HepG2 (cell line): ENCODE data around the gene BEST2. TPM values are rescaled to one million over a fixed set of nuclear protein-coding genes. Genes with fewer than 3 reads are reported as not detected.
A peak's percentile ranks its signal among the peaks of the same experiment; 100 is the strongest.

Experiments
- GTF3A ChIP-seq: sonication (generic); formaldehyde crosslinking; conservative IDR thresholded peaks from 2 replicates; pipeline ENCODE4 v1.4.0; 2020; ENCODE audit warnings: mild to moderate bottlenecking, missing genetic modification reagents
- PITX1 ChIP-seq: sonication (generic); formaldehyde crosslinking; IDR thresholded peaks from 2 replicates; pipeline ENCODE4 v1.5.1; 2020; ENCODE audit warnings: mild to moderate bottlenecking, missing genetic modification reagents
- SIN3A ChIP-seq: IDR thresholded peaks from 2 replicates; pipeline ENCODE4 v1.6.1; 2011; ENCODE audit warnings: low read depth, mild to moderate bottlenecking, control low read depth, low read length, borderline replicate concordance
- TAF15 ChIP-seq: fragments of 200-400 bp; formaldehyde crosslinking; IDR thresholded peaks from one replicate; pipeline ENCODE4 v1.6.1; 2018; ENCODE audit warnings: mild to moderate bottlenecking, low read depth, low read length; ENCODE audit not compliant: poor library complexity, severe bottlenecking
- TARDBP ChIP-seq: sonication (generic); formaldehyde crosslinking; IDR thresholded peaks from 2 replicates; pipeline ENCODE4 v1.8.0; 2022; ENCODE audit warnings: mild to moderate bottlenecking, missing genetic modification reagents
- ZNF382 ChIP-seq: sonication (generic); formaldehyde crosslinking; IDR thresholded peaks from 2 replicates; pipeline ENCODE4 v1.5.0; 2020; ENCODE audit warnings: missing genetic modification reagents, mild to moderate bottlenecking, borderline replicate concordance
- ZNF674 ChIP-seq: sonication (generic); formaldehyde crosslinking; IDR thresholded peaks from 2 replicates; pipeline ENCODE4 v1.5.0; 2020; ENCODE audit warnings: low read depth, mild to moderate bottlenecking, missing genetic modification reagents
- ZNF850 ChIP-seq: sonication (generic); formaldehyde crosslinking; conservative IDR thresholded peaks from 2 replicates; pipeline ENCODE4 v1.9.0; 2021; ENCODE audit warnings: mild to moderate bottlenecking, missing genetic modification reagents
- ZSCAN31 ChIP-seq: sonication (generic); formaldehyde crosslinking; IDR thresholded peaks from 2 replicates; pipeline ENCODE4 v1.5.0; 2020; ENCODE audit warnings: low read depth, mild to moderate bottlenecking, missing genetic modification reagents
- polyA plus RNA-seq, 8 experiments: library from polyadenylated mRNA; depleted of rRNA in 3 of 8; stranded (reverse) in 7 of 8; unstranded in 1 of 8; fragments of >200 nt; fragmentation: Illumina TruSeq in 4 of 8; extraction: Trizol in 4 of 8; gene quantifications; 2 replicates each; pipeline versions ENCODE4 v1.2.1 to v1.2.3, GENCODE V29; 2011 to 2016; ENCODE audit warnings: low read depth in 4 of 8, missing spikeins in 1 of 8, mixed read lengths in 1 of 8; ENCODE audit not compliant: insufficient read depth in 1 of 8
- total RNA-seq, 5 experiments: library from RNA; depleted of rRNA; stranded (reverse); fragments of >200 nt; fragmentation: Illumina TruSeq; extraction: Trizol; gene quantifications; 2 replicates each; pipeline ENCODE4 v1.2.3, GENCODE V29; 2016; ENCODE audit warnings: low read depth in 1 of 5
- TF ChIP-seq, protein P1 (sequence below): sonication (generic); formaldehyde crosslinking; IDR thresholded peaks from 2 replicates; pipeline ENCODE4 v1.4.0; 2020; ENCODE audit warnings: mild to moderate bottlenecking, missing genetic modification reagents, borderline replicate concordance
- TF ChIP-seq, protein P2 (sequence below): sonication (generic); formaldehyde crosslinking; IDR thresholded peaks from 2 replicates; pipeline ENCODE4 v1.8.0; 2022; ENCODE audit warnings: missing genetic modification reagents, mild to moderate bottlenecking, moderate library complexity, borderline replicate concordance
- TF ChIP-seq, protein P3 (sequence below): sonication (generic); formaldehyde crosslinking; IDR thresholded peaks from one replicate; pipeline ENCODE4 v1.5.1; 2020; ENCODE audit warnings: mild to moderate bottlenecking, missing genetic modification reagents; ENCODE audit errors: not compliant biosample characterization
- TF ChIP-seq, protein P4 (sequence below): sonication (generic); formaldehyde crosslinking; IDR thresholded peaks from 2 replicates; pipeline ENCODE4 v1.4.0; 2020; ENCODE audit warnings: missing genetic modification reagents
- TF ChIP-seq, protein P5 (sequence below): sonication (generic); formaldehyde crosslinking; IDR thresholded peaks from 2 replicates; pipeline ENCODE4 v1.4.0; 2020; ENCODE audit warnings: missing genetic modification reagents, mild to moderate bottlenecking, borderline replicate concordance

BEST2 gene
- total and polyA plus RNA-seq, 2 of the 13 experiments (the other 11 are each of a cell fraction or from before 2014, with no cell fraction given), result not detected

DNA sequence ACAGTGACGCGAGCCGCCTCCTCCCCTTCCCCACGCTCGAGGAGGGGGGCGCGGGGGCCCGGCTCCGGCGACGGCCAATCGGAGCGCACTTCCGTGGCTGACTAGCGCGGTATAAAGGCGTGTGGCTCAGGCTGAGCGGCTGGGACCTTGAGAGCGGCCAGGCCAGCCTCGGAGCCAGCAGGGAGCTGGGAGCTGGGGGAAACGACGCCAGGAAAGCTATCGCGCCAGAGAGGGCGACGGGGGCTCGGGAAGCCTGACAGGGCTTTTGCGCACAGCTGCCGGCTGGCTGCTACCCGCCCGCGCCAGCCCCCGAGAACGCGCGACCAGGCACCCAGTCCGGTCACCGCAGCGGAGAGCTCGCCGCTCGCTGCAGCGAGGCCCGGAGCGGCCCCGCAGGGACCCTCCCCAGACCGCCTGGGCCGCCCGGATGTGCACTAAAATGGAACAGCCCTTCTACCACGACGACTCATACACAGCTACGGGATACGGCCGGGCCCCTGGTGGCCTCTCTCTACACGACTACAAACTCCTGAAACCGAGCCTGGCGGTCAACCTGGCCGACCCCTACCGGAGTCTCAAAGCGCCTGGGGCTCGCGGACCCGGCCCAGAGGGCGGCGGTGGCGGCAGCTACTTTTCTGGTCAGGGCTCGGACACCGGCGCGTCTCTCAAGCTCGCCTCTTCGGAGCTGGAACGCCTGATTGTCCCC is 39.9 kb downstream of the BEST2 start, which contains the start of gene JUNB (continued):
- TF ChIP-seq, protein P1, sequence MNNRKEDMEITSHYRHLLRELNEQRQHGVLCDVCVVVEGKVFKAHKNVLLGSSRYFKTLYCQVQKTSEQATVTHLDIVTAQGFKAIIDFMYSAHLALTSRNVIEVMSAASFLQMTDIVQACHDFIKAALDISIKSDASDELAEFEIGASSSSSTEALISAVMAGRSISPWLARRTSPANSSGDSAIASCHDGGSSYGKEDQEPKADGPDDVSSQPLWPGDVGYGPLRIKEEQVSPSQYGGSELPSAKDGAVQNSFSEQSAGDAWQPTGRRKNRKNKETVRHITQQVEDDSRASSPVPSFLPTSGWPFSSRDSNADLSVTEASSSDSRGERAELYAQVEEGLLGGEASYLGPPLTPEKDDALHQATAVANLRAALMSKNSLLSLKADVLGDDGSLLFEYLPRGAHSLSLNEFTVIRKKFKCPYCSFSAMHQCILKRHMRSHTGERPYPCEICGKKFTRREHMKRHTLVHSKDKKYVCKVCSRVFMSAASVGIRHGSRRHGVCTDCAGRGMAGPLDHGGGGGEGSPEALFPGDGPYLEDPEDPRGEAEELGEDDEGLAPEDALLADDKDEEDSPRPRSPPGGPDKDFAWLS, result no peak
- TF ChIP-seq TARDBP (CRISPR knock-in tag) (peak; percentile 86), ZNF674 (CRISPR knock-in tag) (0 out of 2 replicates have a peak, but pooled peaks have one; percentile 56), ZSCAN31 (CRISPR knock-in tag) (peak; percentile 78; the same call in 1 of the 2 replicates), ZNF850 (CRISPR knock-in tag) (no peak), ZNF382 (CRISPR knock-in tag) (no peak), PITX1 (CRISPR knock-in tag) (peak; percentile 69), GTF3A (CRISPR knock-in tag) (no peak), TAF15 (peak; percentile 78), SIN3A (peak; percentile 78)
- TF ChIP-seq, protein P2, sequence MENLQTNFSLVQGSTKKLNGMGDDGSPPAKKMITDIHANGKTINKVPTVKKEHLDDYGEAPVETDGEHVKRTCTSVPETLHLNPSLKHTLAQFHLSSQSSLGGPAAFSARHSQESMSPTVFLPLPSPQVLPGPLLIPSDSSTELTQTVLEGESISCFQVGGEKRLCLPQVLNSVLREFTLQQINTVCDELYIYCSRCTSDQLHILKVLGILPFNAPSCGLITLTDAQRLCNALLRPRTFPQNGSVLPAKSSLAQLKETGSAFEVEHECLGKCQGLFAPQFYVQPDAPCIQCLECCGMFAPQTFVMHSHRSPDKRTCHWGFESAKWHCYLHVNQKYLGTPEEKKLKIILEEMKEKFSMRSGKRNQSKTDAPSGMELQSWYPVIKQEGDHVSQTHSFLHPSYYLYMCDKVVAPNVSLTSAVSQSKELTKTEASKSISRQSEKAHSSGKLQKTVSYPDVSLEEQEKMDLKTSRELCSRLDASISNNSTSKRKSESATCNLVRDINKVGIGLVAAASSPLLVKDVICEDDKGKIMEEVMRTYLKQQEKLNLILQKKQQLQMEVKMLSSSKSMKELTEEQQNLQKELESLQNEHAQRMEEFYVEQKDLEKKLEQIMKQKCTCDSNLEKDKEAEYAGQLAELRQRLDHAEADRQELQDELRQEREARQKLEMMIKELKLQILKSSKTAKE (CRISPR knock-in tag), result peak; percentile 84
- TF ChIP-seq, protein P3, sequence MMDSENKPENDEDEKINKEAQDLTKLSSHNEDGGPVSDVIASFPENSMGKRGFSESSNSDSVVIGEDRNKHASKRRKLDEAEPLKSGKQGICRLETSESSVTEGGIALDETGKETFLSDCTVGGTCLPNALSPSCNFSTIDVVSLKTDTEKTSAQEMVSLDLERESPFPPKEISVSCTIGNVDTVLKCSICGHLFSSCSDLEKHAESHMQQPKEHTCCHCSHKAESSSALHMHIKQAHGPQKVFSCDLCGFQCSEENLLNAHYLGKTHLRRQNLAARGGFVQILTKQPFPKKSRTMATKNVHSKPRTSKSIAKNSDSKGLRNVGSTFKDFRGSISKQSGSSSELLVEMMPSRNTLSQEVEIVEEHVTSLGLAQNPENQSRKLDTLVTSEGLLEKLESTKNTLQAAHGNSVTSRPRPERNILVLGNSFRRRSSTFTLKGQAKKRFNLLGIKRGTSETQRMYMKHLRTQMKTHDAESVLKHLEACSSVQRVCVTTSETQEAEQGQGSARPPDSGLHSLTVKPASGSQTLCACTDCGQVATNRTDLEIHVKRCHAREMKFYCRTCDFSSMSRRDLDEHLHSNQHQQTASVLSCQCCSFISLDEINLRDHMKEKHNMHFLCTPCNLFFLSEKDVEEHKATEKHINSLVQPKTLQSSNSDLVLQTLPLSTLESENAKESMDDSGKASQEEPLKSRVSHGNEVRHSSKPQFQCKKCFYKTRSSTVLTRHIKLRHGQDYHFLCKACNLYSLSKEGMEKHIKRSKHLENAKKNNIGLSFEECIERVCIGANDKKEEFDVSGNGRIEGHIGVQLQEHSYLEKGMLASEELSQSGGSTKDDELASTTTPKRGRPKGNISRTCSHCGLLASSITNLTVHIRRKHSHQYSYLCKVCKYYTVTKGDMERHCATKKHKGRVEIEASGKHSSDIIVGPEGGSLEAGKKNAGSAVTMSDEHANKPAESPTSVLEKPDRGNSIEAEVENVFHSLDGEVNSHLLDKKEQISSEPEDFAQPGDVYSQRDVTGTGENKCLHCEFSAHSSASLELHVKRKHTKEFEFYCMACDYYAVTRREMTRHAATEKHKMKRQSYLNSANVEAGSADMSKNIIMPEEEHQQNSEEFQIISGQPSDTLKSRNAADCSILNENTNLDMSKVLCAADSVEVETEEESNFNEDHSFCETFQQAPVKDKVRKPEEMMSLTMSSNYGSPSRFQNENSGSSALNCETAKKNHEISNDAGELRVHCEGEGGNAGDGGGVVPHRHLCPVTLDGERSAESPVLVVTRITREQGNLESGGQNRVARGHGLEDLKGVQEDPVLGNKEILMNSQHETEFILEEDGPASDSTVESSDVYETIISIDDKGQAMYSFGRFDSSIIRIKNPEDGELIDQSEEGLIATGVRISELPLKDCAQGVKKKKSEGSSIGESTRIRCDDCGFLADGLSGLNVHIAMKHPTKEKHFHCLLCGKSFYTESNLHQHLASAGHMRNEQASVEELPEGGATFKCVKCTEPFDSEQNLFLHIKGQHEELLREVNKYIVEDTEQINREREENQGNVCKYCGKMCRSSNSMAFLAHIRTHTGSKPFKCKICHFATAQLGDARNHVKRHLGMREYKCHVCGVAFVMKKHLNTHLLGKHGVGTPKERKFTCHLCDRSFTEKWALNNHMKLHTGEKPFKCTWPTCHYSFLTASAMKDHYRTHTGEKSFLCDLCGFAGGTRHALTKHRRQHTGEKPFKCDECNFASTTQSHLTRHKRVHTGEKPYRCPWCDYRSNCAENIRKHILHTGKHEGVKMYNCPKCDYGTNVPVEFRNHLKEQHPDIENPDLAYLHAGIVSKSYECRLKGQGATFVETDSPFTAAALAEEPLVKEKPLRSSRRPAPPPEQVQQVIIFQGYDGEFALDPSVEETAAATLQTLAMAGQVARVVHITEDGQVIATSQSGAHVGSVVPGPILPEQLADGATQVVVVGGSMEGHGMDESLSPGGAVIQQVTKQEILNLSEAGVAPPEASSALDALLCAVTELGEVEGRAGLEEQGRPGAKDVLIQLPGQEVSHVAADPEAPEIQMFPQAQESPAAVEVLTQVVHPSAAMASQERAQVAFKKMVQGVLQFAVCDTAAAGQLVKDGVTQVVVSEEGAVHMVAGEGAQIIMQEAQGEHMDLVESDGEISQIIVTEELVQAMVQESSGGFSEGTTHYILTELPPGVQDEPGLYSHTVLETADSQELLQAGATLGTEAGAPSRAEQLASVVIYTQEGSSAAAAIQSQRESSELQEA, result no peak
- TF ChIP-seq, protein P4, sequence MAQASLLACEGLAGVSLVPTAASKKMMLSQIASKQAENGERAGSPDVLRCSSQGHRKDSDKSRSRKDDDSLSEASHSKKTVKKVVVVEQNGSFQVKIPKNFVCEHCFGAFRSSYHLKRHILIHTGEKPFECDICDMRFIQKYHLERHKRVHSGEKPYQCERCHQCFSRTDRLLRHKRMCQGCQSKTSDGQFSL (CRISPR knock-in tag), result no peak
- TF ChIP-seq, protein P5, sequence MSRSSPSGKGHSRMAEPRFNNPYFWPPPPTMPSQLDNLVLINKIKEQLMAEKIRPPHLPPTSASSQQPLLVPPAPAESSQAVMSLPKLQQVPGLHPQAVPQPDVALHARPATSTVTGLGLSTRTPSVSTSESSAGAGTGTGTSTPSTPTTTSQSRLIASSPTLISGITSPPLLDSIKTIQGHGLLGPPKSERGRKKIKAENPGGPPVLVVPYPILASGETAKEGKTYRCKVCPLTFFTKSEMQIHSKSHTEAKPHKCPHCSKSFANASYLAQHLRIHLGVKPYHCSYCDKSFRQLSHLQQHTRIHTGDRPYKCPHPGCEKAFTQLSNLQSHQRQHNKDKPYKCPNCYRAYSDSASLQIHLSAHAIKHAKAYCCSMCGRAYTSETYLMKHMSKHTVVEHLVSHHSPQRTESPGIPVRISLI (CRISPR knock-in tag), result 0 out of 2 replicates have a peak, but pooled peaks have one; percentile 21
